GM12801 (cell line): ENCODE measurements around the gene C22orf31.

Source experiments
- TF ChIP-seq, protein P1 (sequence below): IDR thresholded peaks from one replicate; pipeline ENCODE4 v1.5.1; 2011; ENCODE audit warnings: control low read depth; ENCODE audit not compliant: insufficient read length; ENCODE audit errors: extremely low read depth

The C22orf31 gene

GRCh38 chr22:29080106-29080975 lies 18.7 kb upstream of the C22orf31 start:
- TF ChIP-seq, protein P1, sequence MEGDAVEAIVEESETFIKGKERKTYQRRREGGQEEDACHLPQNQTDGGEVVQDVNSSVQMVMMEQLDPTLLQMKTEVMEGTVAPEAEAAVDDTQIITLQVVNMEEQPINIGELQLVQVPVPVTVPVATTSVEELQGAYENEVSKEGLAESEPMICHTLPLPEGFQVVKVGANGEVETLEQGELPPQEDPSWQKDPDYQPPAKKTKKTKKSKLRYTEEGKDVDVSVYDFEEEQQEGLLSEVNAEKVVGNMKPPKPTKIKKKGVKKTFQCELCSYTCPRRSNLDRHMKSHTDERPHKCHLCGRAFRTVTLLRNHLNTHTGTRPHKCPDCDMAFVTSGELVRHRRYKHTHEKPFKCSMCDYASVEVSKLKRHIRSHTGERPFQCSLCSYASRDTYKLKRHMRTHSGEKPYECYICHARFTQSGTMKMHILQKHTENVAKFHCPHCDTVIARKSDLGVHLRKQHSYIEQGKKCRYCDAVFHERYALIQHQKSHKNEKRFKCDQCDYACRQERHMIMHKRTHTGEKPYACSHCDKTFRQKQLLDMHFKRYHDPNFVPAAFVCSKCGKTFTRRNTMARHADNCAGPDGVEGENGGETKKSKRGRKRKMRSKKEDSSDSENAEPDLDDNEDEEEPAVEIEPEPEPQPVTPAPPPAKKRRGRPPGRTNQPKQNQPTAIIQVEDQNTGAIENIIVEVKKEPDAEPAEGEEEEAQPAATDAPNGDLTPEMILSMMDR = no peak

DNA sequence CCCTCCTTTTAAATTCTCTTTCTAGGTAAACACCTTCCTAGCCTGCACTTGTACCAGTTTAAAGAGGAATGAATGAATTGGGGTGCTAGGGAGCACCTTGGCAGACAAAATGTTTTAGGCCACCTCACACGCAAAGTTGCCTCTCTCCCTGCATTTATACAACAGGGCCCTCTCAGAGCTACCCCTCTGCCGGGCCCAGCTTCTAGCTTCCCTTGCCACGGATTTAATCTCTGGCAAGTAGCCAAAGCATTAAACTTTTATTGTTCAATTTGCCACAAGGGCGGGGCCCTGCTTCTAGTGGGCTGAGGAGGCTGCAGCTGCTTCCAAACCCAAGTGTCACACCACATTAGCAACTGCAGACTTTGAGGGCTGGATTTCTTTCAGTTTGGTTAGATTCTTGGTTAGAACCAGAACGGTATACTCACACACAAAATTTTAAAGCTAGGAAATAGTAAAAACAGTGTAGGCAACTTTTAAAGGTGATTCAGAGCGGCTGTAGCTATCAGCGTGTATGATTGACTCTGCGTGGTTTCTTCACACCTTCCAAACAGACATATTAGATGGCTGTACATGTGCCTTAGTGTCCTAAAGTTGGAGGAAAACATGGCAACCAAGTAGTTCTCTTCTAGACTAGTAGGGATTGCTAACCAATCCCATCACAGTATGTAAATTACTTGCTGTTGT lies 17.7 kb upstream of the C22orf31 start:
- TF ChIP-seq, protein P1 = no peak

DNA sequence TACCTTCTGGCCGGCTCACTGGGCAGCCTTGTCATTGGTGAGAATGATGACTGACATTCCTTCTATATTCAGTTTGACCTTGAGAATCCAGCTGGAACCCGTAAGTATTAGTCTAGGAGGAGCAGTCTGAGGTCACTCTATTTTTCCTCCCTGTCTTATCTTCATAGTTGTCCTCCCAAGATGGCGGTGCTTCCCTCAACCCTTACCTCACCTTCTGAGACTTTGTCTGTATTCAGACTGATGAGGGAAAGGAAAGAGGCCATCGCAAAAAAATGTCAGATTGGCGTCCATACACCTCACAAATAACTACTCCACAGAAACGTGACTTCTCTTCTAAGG lies 17.2 kb upstream of the C22orf31 start:
- TF ChIP-seq, protein P1 = no peak

DNA sequence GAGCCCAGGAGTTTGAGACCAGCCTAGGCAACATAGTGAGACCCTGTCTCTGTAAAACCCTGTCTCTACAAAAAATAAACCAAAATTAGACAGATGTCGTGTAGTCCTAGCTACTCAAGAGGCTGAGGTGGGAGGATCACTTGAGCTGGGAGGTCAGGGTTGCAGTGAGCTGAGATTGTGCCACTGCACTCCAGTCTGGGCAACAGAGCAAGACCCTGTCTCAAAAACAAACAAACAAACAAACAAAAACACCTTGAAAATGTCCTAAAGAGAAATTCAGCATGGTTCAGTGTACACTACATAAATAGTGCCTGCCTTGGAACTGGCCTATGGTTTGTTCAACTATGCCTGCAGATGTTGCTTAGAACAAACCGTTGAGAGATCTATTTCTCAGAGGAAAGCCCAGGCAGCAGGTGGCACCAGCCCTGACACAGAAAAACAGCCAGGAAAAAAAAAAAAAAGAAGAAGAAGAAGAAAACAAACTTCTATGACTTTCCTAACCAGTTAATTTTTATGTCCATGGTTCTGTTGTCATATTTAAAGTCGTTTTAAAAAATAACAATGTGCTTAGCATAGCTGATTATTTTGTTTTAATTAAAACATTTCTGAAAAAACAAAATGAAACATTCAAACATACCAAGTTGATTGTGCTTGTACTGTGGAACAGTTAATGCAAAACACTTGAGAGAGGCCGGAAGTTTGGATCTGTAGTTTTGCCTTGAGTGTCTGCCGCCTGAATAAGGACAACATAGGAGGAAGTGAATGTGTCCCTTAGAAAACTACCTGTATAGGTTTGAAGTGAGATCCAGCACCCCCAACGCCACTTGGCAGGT lies 16.6 kb upstream of the C22orf31 start:
- TF ChIP-seq, protein P1 = no peak

DNA sequence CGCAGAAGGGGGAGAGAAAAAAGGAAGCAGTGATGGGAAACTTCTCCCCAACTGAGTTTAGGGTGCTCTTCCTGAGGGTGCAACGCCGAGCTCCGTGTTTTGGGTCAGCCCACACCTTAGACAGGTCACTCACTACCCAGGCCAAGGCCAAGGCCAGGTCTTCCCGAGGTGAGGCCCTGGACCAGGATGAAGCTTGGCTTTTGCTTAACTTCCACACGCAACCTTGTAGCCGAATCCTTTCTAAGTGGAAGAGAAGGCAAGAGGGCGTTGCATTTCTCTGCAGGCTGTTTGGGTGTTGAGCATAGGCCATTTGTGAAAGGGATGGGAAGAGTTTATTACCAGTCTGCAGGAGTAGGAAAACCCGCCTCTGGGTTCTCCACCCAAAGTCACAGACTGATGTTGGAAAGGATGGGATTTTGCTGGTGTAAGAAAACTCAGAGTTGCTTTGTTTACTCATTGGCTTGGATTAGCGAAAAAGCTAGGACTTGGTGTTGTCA lies 12.7 kb upstream of the C22orf31 start:
- TF ChIP-seq, protein P1 = no peak

- TF ChIP-seq, protein P1 = no peak
Observed at GRCh38 chr22:29073618-29074275, 12.1 kb upstream of the C22orf31 start.
